ENCODE measurements around the gene SLC25A43. TPM values are rescaled to one million over a fixed set of nuclear protein-coding genes. Genes with fewer than 3 reads are reported as not detected.
A peak's percentile ranks its signal among the peaks of the same experiment; 100 is the strongest.

Gene SLC25A43
- total RNA-seq, 1 experiment from 2014 or later, result 4.5 TPM

GRCh38 chrX:119468551-119469312 lies 69.6 kb downstream of the SLC25A43 start (continued):
- TF ChIP-seq, protein P1, sequence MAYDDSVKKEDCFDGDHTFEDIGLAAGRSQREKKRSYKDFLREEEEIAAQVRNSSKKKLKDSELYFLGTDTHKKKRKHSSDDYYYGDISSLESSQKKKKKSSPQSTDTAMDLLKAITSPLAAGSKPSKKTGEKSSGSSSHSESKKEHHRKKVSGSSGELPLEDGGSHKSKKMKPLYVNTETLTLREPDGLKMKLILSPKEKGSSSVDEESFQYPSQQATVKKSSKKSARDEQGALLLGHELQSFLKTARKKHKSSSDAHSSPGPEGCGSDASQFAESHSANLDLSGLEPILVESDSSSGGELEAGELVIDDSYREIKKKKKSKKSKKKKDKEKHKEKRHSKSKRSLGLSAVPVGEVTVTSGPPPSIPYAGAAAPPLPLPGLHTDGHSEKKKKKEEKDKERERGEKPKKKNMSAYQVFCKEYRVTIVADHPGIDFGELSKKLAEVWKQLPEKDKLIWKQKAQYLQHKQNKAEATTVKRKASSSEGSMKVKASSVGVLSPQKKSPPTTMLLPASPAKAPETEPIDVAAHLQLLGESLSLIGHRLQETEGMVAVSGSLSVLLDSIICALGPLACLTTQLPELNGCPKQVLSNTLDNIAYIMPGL (CRISPR knock-in tag; IDR thresholded peaks at IDR 0.05), result 0 out of 2 replicates have a peak, but pooled peaks have one; percentile 34
- TF ChIP-seq EMX1 (CRISPR knock-in tag; IDR thresholded peaks at IDR 0.05), result no peak
- TF ChIP-seq FOXP1 (CRISPR knock-in tag; IDR thresholded peaks at IDR 0.05; ENCODE audit: borderline replicate concordance), result no peak
- TF ChIP-seq, protein P2, sequence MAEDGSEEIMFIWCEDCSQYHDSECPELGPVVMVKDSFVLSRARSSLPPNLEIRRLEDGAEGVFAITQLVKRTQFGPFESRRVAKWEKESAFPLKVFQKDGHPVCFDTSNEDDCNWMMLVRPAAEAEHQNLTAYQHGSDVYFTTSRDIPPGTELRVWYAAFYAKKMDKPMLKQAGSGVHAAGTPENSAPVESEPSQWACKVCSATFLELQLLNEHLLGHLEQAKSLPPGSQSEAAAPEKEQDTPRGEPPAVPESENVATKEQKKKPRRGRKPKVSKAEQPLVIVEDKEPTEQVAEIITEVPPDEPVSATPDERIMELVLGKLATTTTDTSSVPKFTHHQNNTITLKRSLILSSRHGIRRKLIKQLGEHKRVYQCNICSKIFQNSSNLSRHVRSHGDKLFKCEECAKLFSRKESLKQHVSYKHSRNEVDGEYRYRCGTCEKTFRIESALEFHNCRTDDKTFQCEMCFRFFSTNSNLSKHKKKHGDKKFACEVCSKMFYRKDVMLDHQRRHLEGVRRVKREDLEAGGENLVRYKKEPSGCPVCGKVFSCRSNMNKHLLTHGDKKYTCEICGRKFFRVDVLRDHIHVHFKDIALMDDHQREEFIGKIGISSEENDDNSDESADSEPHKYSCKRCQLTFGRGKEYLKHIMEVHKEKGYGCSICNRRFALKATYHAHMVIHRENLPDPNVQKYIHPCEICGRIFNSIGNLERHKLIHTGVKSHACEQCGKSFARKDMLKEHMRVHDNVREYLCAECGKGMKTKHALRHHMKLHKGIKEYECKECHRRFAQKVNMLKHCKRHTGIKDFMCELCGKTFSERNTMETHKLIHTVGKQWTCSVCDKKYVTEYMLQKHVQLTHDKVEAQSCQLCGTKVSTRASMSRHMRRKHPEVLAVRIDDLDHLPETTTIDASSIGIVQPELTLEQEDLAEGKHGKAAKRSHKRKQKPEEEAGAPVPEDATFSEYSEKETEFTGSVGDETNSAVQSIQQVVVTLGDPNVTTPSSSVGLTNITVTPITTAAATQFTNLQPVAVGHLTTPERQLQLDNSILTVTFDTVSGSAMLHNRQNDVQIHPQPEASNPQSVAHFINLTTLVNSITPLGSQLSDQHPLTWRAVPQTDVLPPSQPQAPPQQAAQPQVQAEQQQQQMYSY (CRISPR knock-in tag; IDR thresholded peaks at IDR 0.05), result no peak
- TF ChIP-seq ZNF281 (CRISPR knock-in tag; IDR thresholded peaks at IDR 0.05), result peak; percentile 36; the same call in 1 of the 2 replicates
- TF ChIP-seq TEAD4 (CRISPR knock-in tag; IDR thresholded peaks at IDR 0.05), result no peak
- TF ChIP-seq ZNF532 (CRISPR knock-in tag; IDR thresholded peaks at IDR 0.05; ENCODE audit: borderline replicate concordance), result no peak
- TF ChIP-seq ZNF396 (CRISPR knock-in tag; IDR thresholded peaks at IDR 0.05; ENCODE audit: borderline replicate concordance), result no peak
- TF ChIP-seq ARID4B (CRISPR knock-in tag; IDR thresholded peaks at IDR 0.05; ENCODE audit: borderline replicate concordance), result no peak; the same call in 1 of the 2 replicates
- no peak for TF ChIP-seq E2F5 (CRISPR knock-in tag; IDR thresholded peaks at IDR 0.05)
- no peak for TF ChIP-seq FOXK1 (CRISPR knock-in tag; IDR thresholded peaks at IDR 0.05)
- TF ChIP-seq, protein P3, sequence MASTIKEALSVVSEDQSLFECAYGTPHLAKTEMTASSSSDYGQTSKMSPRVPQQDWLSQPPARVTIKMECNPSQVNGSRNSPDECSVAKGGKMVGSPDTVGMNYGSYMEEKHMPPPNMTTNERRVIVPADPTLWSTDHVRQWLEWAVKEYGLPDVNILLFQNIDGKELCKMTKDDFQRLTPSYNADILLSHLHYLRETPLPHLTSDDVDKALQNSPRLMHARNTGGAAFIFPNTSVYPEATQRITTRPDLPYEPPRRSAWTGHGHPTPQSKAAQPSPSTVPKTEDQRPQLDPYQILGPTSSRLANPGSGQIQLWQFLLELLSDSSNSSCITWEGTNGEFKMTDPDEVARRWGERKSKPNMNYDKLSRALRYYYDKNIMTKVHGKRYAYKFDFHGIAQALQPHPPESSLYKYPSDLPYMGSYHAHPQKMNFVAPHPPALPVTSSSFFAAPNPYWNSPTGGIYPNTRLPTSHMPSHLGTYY (CRISPR knock-in tag; IDR thresholded peaks at IDR 0.05), result no peak
- TF ChIP-seq USF2 (CRISPR knock-in tag; IDR thresholded peaks at IDR 0.05), result peak; percentile 21; the same call in 1 of the 2 replicates

Measured in WTC11 (cell line).